ENCODE data around the gene WBP1.
"Not testable (repeated sequence)": the region's sequence is repeated elsewhere in the genome, so short reads cannot be mapped to it uniquely, and the experiment has no call there.

WBP1 gene

GRCh38 chr2:74481961-74482800, 23.9 kb downstream of the WBP1 start:
- H3K79me1 ChIP-seq (replicated peaks; ENCODE audit: low read length, poor library complexity, severe bottlenecking), result peaks cover 31% of the 10 kb centered on the region
- peak overlapping the region; percentile 94 for H3K9ac ChIP-seq (ENCODE audit: low read length)
- H3K4ac ChIP-seq (ENCODE audit: low read depth in 1 of 2, low read length in 2 of 2), result peak overlapping the region in 1 of 2 experiments; percentile 55
- DNase-seq, result peak; percentile 37
- peak overlapping the region; percentile 82 to 93 for H3K4me3 ChIP-seq (ENCODE audit: insufficient read depth in 1 of 2, low read depth in 1 of 2, low read length in 2 of 2)
- peak overlapping the region in 1 of 2 experiments; percentile 50 for H3K14ac ChIP-seq (ENCODE audit: low read length in 2 of 2)
- peak overlapping the region; percentile 46 for H2AFZ ChIP-seq (ENCODE audit: low read depth, low read length)
- under 1% methylated on average over 73 of the region's 80 CpGs for WGBS
- peaks cover 18% of the 10 kb centered on the region for H3K4me1 ChIP-seq (ENCODE audit: control insufficient read depth, insufficient read depth, low read depth, low read length)
- H3K27me3 ChIP-seq (ENCODE audit: control insufficient read depth in 1 of 2, insufficient read depth in 1 of 2, low read length in 2 of 2), result no peaks in the 10 kb centered on the region
- H3K36me3 ChIP-seq (ENCODE audit: control insufficient read depth in 1 of 2, insufficient read depth in 2 of 2, low read depth in 1 of 2, low read length in 2 of 2), result peaks cover 17 to 46% of the 10 kb centered on the region in 2 experiments
- H2BK120ac ChIP-seq (ENCODE audit: low read depth, low read length), result no peak overlapping the region
- H3K27ac ChIP-seq (ENCODE audit: low read length, poor library complexity, severe bottlenecking), result peak overlapping the region; percentile 70
- no peak overlapping the region for H2BK12ac ChIP-seq (ENCODE audit: low read length in 2 of 2)
- peak overlapping the region; percentile 89 for H4K8ac ChIP-seq (ENCODE audit: low read length)
- H2BK5ac ChIP-seq (ENCODE audit: low read depth, low read length, poor library complexity, severe bottlenecking), result no peak overlapping the region
- no peak overlapping the region for H2AK5ac ChIP-seq (ENCODE audit: low read length, severe bottlenecking)
- H3K9me3 ChIP-seq (ENCODE audit: control insufficient read depth, low read length), result no peaks in the 10 kb centered on the region
- H2BK15ac ChIP-seq (ENCODE audit: low read depth, poor library complexity, severe bottlenecking), result peak overlapping the region; percentile 45
- H4K91ac ChIP-seq (ENCODE audit: low read length), result peak overlapping the region; percentile 79
- H3K4me2 ChIP-seq (ENCODE audit: low read length, poor library complexity, severe bottlenecking), result peak overlapping the region; percentile 77
- peak overlapping the region; percentile 87 to 92 for H3K18ac ChIP-seq (ENCODE audit: low read depth in 1 of 2, low read length in 2 of 2)
- peak overlapping the region in 1 of 2 experiments; percentile 40 for H3K23ac ChIP-seq (ENCODE audit: low read length in 2 of 2)

- Histone ChIP-seq H3K9ac (ENCODE audit: low read length) (peak within 1 kb of the TSS; percentile 94), H2BK5ac (ENCODE audit: low read depth, low read length, poor library complexity, severe bottlenecking) (peak within 1 kb of the TSS; percentile 85), H3K4me3 (ENCODE audit: insufficient read depth in 1 of 2, low read depth in 1 of 2, low read length in 2 of 2) (peak within 1 kb of the TSS; percentile 82 to 93), H4K91ac (ENCODE audit: low read length) (peak within 1 kb of the TSS; percentile 79), H3K4ac (ENCODE audit: low read depth in 1 of 2, low read length in 2 of 2) (peak within 1 kb of the TSS in 1 of 2 experiments; percentile 75), H2BK15ac (ENCODE audit: low read depth, poor library complexity, severe bottlenecking) (peak within 1 kb of the TSS; percentile 45), H3K9me3 (ENCODE audit: control insufficient read depth, low read length) (no peaks in the 10 kb centered on the region), H3K79me1 (replicated peaks; ENCODE audit: low read length, poor library complexity, severe bottlenecking) (peaks cover 28% of the 10 kb centered on the region), H3K27me3 (ENCODE audit: control insufficient read depth in 1 of 2, insufficient read depth in 1 of 2, low read length in 2 of 2) (no peaks in the 10 kb centered on the region), H2AK5ac (ENCODE audit: low read length, severe bottlenecking) (no peak within 1 kb of the TSS), H4K8ac (ENCODE audit: low read length) (peak within 1 kb of the TSS; percentile 89), H3K36me3 (ENCODE audit: control insufficient read depth in 1 of 2, insufficient read depth in 2 of 2, low read depth in 1 of 2, low read length in 2 of 2) (peaks cover 12 to 45% of the 10 kb centered on the region in 2 experiments), H3K23ac (ENCODE audit: low read length in 2 of 2) (peak within 1 kb of the TSS in 1 of 2 experiments; percentile 40), H2BK12ac (ENCODE audit: low read length in 2 of 2) (no peak within 1 kb of the TSS), H3K4me2 (ENCODE audit: low read length, poor library complexity, severe bottlenecking) (peak within 1 kb of the TSS; percentile 98), H3K14ac (ENCODE audit: low read length in 2 of 2) (peak within 1 kb of the TSS in 1 of 2 experiments; percentile 50), H3K4me1 (ENCODE audit: control insufficient read depth, insufficient read depth, low read depth, low read length) (peaks cover 18% of the 10 kb centered on the region), H3K18ac (ENCODE audit: low read depth in 1 of 2, low read length in 2 of 2) (peak within 1 kb of the TSS; percentile 87 to 98), H2BK120ac (ENCODE audit: low read depth, low read length) (no peak within 1 kb of the TSS), H2AFZ (ENCODE audit: low read depth, low read length) (peak within 1 kb of the TSS; percentile 73), H3K27ac (ENCODE audit: low read length, poor library complexity, severe bottlenecking) (peak within 1 kb of the TSS; percentile 85)
- peak; percentile 97 for DNase-seq
- WGBS, result 2% methylated on average over 48 of the region's 50 CpGs
Measured at GRCh38 chr2:74482801-74483674, 24.8 kb downstream of the WBP1 start, which contains the start of the genes CCDC142 and TTC31. Gene CCDC142, minus strand, starts transcription at chr2:74482998. Its CDS starts 161 bp downstream, at chr2:74482837. Gene TTC31, plus strand, starts transcription at chr2:74483081. Its CDS starts 15 bp downstream, at chr2:74483096.

- H3K36me3 ChIP-seq (ENCODE audit: control insufficient read depth in 1 of 2, insufficient read depth in 2 of 2, low read depth in 1 of 2, low read length in 2 of 2), result peaks cover 14 to 51% of the 10 kb centered on the region in 2 experiments
- H3K14ac ChIP-seq (ENCODE audit: low read length in 2 of 2); H3K4ac ChIP-seq (ENCODE audit: low read depth in 1 of 2, low read length in 2 of 2); H3K27ac ChIP-seq (ENCODE audit: low read length, poor library complexity, severe bottlenecking); H3K18ac ChIP-seq (ENCODE audit: low read depth in 1 of 2, low read length in 2 of 2); H3K27me3 ChIP-seq (ENCODE audit: control insufficient read depth in 1 of 2, insufficient read depth in 1 of 2, low read length in 2 of 2); H2BK120ac ChIP-seq (ENCODE audit: low read depth, low read length); H2BK15ac ChIP-seq (ENCODE audit: low read depth, poor library complexity, severe bottlenecking); H3K9me3 ChIP-seq (ENCODE audit: control insufficient read depth, low read length); H4K8ac ChIP-seq (ENCODE audit: low read length); DNase-seq; H2BK12ac ChIP-seq (ENCODE audit: low read length in 2 of 2); H2AK5ac ChIP-seq (ENCODE audit: low read length, severe bottlenecking); H3K23ac ChIP-seq (ENCODE audit: low read length in 2 of 2); H2AFZ ChIP-seq (ENCODE audit: low read depth, low read length); H4K91ac ChIP-seq (ENCODE audit: low read length); H2BK5ac ChIP-seq (ENCODE audit: low read depth, low read length, poor library complexity, severe bottlenecking): not testable (repeated sequence)
- H3K4me2 ChIP-seq (ENCODE audit: low read length, poor library complexity, severe bottlenecking), result peak overlapping the region; percentile 98
- peak overlapping the region; percentile 94 for H3K9ac ChIP-seq (ENCODE audit: low read length)
- peak overlapping the region; percentile 82 to 93 for H3K4me3 ChIP-seq (ENCODE audit: insufficient read depth in 1 of 2, low read depth in 1 of 2, low read length in 2 of 2)
- peaks cover 18% of the 10 kb centered on the region for H3K4me1 ChIP-seq (ENCODE audit: control insufficient read depth, insufficient read depth, low read depth, low read length)
- H3K79me1 ChIP-seq (replicated peaks; ENCODE audit: low read length, poor library complexity, severe bottlenecking), result peaks cover 28% of the 10 kb centered on the region
- WGBS, result 89% methylated on average over 19 of the region's 19 CpGs
Measured at GRCh38 chr2:74483675-74484164, 25.5 kb downstream of the WBP1 start.
